GM12875 (cell line): ENCODE data around the gene MEX3C.

Experiments
- H3K4me3 ChIP-seq: one replicate; pipeline ENCODE4 v1.5.1; 2011; ENCODE audit warnings: low read depth, low read length, control low read depth
- TF ChIP-seq, protein P1 (sequence below): IDR thresholded peaks from 2 replicates; pipeline ENCODE4 v1.5.1; 2011; ENCODE audit warnings: low read depth, mild to moderate bottlenecking, control low read depth, inconsistent platforms, low read length, moderate library complexity, borderline replicate concordance; ENCODE audit not compliant: insufficient read depth

MEX3C gene

DNA sequence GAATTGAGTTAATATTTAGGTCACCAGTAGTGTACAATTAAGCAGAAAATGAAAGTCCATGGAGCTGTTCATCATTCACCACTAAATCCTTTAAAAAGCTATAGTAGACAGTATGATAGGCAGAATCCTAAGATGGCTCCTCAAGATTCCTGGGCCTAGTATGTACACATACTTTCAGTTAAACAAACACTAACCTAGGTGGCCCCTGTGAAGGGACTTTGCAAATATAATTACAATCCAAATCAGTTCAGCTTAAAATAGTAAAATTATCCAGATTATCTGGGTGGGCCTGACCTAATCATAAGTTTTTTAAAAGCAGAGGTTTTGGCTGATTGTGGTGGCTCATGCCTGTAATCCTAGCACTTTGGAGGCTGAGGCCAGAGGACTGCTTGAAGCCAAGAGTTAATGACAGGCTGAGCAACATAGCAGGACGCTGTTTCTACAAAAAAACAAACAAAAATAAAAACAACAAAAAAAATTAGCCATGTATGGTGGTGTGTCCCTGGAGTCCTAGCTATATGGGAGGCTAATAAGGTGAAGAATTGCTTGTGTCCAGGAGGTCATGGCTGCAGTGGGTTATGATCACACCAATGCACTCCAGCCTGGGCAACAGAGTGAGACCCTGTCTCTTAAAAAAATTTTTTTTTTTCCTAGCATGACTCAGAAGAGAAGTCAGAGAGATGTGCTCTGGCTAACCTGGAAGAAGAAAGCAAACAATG, 13.9 kb downstream of the MEX3C start:
- TF ChIP-seq, protein P1, sequence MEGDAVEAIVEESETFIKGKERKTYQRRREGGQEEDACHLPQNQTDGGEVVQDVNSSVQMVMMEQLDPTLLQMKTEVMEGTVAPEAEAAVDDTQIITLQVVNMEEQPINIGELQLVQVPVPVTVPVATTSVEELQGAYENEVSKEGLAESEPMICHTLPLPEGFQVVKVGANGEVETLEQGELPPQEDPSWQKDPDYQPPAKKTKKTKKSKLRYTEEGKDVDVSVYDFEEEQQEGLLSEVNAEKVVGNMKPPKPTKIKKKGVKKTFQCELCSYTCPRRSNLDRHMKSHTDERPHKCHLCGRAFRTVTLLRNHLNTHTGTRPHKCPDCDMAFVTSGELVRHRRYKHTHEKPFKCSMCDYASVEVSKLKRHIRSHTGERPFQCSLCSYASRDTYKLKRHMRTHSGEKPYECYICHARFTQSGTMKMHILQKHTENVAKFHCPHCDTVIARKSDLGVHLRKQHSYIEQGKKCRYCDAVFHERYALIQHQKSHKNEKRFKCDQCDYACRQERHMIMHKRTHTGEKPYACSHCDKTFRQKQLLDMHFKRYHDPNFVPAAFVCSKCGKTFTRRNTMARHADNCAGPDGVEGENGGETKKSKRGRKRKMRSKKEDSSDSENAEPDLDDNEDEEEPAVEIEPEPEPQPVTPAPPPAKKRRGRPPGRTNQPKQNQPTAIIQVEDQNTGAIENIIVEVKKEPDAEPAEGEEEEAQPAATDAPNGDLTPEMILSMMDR = no peak
- H3K4me3 ChIP-seq = no peak overlapping the region

DNA sequence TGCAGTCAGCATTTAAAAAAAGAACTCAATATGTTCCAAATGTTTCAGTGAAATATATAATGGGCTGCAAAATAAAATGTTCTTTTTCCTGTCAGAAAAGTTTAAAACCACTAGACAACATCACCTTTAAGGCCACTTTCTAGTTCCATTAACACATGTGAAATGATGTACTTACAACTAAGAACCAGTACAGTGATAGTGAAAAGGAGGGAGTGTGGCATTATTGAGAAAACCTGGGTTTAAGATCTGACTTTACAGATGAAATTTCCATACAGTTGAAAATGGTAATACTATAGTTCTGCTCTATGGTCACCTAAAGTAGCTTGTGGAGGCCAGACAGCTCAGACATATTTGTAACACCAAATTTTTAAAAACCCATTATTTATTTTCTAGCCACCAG, 14.7 kb downstream of the MEX3C start:
- TF ChIP-seq, protein P1 = no peak
- no peak overlapping the region for H3K4me3 ChIP-seq

DNA sequence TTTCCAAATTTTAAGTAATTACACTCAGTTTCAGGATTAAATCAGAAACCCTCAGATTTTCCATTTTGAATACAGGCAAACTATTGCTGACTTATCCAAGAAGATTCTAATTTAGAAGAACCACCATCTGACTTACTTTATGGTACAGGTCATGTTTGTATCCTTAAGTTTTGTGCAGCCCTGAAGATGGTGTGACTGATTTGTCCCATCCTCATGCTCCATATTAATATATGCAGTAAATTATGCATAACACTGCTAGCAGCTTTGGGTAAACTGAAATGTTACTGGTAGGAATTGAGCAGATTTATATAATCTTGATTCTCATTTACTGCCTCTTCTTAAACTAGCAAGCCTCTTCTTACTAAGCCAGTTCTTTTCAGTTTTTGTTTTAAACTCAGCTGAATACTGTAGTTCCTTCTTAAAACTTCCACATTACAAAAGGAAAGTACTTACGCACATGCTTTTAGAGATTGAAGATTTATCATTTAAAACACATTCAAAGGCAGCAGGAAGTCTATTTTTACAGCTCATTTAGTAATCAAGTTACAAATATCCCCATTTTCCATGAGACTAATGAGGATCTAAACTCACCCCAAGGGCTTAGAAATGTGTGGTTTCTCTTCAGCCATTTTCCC, 25.7 kb downstream of the MEX3C start:
- TF ChIP-seq, protein P1 = no peak
- H3K4me3 ChIP-seq = no peak overlapping the region

DNA sequence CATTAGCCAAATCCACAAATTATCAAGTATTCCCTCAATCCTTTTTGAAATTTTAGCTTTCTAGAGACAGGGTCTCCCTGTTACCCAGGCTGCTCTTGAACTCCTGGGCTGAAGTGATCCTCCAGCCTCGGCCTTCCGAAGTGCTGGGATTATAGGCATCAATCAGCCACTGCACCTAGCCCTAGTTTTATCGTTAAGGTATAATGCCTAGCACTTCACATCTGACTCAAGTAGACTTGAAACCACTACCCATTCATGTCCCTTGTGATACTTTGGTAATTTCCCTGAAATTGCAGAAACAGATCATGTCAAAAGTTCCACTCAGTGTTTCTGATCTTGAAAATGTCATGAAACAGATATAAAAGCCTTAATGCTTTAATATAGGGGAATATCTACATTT, 26.3 kb downstream of the MEX3C start:
- H3K4me3 ChIP-seq = no peak overlapping the region
- TF ChIP-seq, protein P1 = no peak

DNA sequence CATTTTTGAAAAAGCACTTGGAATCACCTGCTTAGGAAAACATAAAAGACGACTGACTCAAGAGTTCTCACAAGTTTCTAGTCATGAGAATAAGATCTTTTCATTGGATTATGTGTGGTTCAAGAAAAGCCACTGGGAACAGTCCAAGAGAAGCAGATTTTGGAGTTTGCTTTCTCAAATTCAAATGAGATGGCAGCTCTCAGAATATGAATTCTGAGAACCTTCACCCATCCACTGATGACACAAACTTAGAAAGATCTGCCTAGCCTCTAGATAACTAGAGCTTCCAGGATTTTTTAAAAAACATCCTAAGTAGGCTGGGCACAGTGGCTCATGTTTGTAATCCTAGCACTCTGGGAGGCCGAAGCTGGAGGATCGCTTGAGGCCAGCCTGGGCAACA, 26.8 kb downstream of the MEX3C start:
- TF ChIP-seq, protein P1 = no peak
- no peak overlapping the region for H3K4me3 ChIP-seq

DNA sequence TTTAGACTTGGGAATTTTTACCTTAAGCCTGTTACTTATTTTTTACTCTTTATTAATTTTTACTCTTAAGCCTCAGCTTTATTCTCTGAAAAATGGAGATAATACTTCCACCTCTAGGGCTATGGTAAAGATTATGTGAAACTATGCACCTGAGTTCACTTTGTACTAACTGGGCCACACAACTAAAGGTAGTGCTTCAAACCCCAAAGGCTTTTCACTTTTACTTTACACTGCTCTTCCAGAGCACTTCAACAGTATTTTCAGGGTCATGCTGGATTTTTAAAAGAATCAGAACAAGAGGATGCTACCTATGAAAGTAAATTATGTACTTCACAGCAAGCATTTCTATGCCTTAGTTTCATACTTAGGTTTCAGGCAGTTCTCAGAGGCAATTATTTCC, 27.8 kb downstream of the MEX3C start:
- no peak overlapping the region for H3K4me3 ChIP-seq

More for the DNA sequence above, 27.8 kb downstream of the MEX3C start:
- TF ChIP-seq, protein P1 = no peak
